A673 (cell line): ENCODE measurements around the gene LMTK3.

Source experiments
- EZH2 ChIP-seq: fragments of 200-600 bp; sonication (generic); IDR thresholded peaks from 2 replicates; pipeline ENCODE4 v1.6.1; 2017; ENCODE audit warnings: borderline replicate concordance, low read depth, mild to moderate bottlenecking, mixed read lengths, antibody characterized with exemption, low read length; ENCODE audit not compliant: poor library complexity, severe bottlenecking
- TF ChIP-seq, protein P1 (sequence below): fragments of 300-800, 200-600 bp; sonication (generic); conservative IDR thresholded peaks from 2 replicates; pipeline ENCODE4 v1.5.1; 2017; ENCODE audit warnings: low read depth, mild to moderate bottlenecking, antibody characterized with exemption, low read length, moderate library complexity, mixed read lengths

DNA sequence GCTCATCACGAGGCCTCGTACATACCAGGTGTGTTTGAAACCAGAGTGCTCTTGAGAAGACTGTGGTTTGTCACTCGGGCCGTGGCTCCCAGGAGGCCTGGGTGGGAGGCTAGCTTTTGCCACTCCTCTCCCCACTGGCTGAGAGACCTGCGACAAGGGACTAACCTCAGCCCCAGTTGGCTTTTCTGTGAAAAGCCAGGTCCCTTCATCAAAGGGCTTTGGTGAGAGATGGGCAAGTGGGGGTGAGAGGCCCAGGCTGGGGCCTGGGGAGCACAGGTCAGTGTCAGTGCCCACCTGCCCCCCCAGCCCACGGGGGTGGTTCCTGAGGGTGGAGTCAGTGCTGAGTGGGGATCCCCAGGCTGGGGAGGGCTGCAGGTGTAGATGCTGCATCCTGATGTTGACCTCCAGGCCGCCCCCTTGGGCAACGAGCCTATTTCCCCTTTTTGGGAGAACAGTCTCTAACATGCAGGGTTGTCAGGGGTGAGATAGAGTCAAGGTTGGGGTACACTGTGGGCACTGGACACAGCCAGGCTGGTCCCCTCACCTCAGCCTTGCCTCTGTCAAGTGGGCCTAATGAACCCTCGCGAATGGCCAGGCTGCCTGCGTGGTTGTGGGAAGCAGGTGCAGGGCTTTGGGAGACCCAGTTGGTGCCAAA is 55.6 kb downstream of the LMTK3 start:
- TF ChIP-seq, protein P1, sequence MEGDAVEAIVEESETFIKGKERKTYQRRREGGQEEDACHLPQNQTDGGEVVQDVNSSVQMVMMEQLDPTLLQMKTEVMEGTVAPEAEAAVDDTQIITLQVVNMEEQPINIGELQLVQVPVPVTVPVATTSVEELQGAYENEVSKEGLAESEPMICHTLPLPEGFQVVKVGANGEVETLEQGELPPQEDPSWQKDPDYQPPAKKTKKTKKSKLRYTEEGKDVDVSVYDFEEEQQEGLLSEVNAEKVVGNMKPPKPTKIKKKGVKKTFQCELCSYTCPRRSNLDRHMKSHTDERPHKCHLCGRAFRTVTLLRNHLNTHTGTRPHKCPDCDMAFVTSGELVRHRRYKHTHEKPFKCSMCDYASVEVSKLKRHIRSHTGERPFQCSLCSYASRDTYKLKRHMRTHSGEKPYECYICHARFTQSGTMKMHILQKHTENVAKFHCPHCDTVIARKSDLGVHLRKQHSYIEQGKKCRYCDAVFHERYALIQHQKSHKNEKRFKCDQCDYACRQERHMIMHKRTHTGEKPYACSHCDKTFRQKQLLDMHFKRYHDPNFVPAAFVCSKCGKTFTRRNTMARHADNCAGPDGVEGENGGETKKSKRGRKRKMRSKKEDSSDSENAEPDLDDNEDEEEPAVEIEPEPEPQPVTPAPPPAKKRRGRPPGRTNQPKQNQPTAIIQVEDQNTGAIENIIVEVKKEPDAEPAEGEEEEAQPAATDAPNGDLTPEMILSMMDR, result no peak
- no peak for TF ChIP-seq EZH2
